Type B pancreatic cell (in vitro differentiated cells): Measurements from ENCODE around the gene AARS1. TPM values are rescaled to one million over a fixed set of nuclear protein-coding genes. Genes with fewer than 3 reads are reported as not detected.
"Not testable (repeated sequence)": the region's sequence is repeated elsewhere in the genome, so short reads cannot be mapped to it uniquely, and the experiment has no call there.

Experiments used
- DNase-seq: peaks from one replicate; pipeline ENCODE4 v3.0.0; 2021; ENCODE audit warnings: mixed read lengths; ENCODE audit not compliant: unreplicated experiment; ENCODE audit errors: extremely low spot score
- H3K27ac Mint-ChIP-seq: 2 replicates; pipeline ENCODE4 v1.8.0; 2021; ENCODE audit warnings: mild to moderate bottlenecking, mixed read lengths
- H3K27me3 Mint-ChIP-seq: 2 replicates; pipeline ENCODE4 v1.8.0; 2021; ENCODE audit warnings: mixed read lengths
- H3K36me3 Mint-ChIP-seq: 2 replicates; pipeline ENCODE4 v1.8.0; 2021; ENCODE audit warnings: mixed read lengths
- H3K4me1 Mint-ChIP-seq: one replicate; pipeline ENCODE4 v1.8.0; 2021; ENCODE audit warnings: mixed read lengths; ENCODE audit not compliant: unreplicated experiment
- H3K4me3 Mint-ChIP-seq: 2 replicates; pipeline ENCODE4 v1.8.0; 2021; ENCODE audit warnings: mild to moderate bottlenecking, mixed read lengths
- H3K9me3 Mint-ChIP-seq: 2 replicates; pipeline ENCODE4 v1.8.0; 2021; ENCODE audit warnings: mixed read lengths
- long read RNA-seq: library from polyadenylated mRNA; unstranded; transcript quantifications from one replicate; pipeline ENCODE4 v2.0.0, GENCODE V29; 2020
- total RNA-seq: library from RNA; stranded (reverse); gene quantifications from 2 replicates; pipeline ENCODE4 v1.2.1, GENCODE V29; 2021; ENCODE audit warnings: low replicate concordance
- TF ChIP-seq, protein P1 (sequence below): fragments of 200-600 bp; sonication (generic); conservative IDR thresholded peaks from 2 replicates; pipeline ENCODE4 v1.5.0; 2021; ENCODE audit warnings: antibody characterized with exemption, mild to moderate bottlenecking

The AARS1 gene
- total RNA-seq, result 112 and 123 TPM in 2 replicates
- long read RNA-seq, transcript AARS-201 (21 exons, 3,477 nt), result major isoform, 345 of 474 reads
- long read RNA-seq, partial matches to known transcripts, result 91 of 474 reads
- long read RNA-seq, other reads (novel, unspliced or antisense), result 38 of 474 reads

DNA sequence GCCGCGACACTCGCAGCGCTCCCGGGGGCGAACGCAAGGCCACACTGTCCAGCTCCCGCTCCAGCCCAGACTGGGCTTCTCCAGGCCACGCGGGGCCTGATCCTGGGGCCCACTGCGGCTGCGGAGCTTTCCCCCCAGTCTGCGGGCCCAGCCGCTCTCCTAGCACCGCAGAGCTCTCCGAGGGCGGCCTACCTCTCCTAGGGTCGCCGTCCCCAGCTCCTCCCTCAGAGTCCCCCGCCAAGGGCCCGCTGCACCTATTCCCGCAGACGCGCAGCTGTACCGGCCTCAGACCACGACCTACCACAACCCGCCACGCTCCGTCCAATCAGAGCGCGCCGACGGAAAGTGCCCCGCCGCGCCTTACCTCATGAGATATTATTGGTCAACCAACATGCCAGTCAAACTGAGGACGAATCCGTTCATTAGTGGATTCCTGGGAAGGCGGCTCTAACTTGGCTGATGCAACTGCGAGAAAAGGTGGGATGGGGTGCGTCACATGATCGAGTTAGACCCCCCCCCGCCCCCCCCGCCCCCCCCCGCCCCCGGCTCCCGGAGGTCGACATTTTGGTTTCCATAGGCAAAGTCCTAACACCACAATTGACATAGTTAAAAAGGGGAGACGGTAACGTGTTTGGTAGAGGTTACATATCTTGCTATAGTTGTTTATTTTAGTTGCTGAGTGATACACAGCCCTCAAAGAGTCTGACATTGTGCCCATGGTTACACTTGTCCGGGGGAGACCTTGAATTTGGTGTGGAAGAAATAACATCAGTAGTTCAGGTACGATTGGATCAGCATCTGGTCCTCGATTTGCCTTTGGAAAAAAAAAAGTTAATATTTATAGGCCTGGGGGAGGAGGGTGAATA lies at the start of gene AARS1:
TSS of gene AARS1 (minus strand) at position 278 of the 866 bp plus-strand sequence. CDS start 6,743 bp downstream, outside the sequence.
- peak; percentile 97 for DNase-seq
- H3K27me3 Mint-ChIP-seq, result no peaks in the 10 kb centered on the region
- peaks cover 12% of the 10 kb centered on the region for H3K4me1 Mint-ChIP-seq
- TF ChIP-seq, protein P1, sequence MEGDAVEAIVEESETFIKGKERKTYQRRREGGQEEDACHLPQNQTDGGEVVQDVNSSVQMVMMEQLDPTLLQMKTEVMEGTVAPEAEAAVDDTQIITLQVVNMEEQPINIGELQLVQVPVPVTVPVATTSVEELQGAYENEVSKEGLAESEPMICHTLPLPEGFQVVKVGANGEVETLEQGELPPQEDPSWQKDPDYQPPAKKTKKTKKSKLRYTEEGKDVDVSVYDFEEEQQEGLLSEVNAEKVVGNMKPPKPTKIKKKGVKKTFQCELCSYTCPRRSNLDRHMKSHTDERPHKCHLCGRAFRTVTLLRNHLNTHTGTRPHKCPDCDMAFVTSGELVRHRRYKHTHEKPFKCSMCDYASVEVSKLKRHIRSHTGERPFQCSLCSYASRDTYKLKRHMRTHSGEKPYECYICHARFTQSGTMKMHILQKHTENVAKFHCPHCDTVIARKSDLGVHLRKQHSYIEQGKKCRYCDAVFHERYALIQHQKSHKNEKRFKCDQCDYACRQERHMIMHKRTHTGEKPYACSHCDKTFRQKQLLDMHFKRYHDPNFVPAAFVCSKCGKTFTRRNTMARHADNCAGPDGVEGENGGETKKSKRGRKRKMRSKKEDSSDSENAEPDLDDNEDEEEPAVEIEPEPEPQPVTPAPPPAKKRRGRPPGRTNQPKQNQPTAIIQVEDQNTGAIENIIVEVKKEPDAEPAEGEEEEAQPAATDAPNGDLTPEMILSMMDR, result no peak
- peak within 1 kb of the TSS; percentile 100 for H3K4me3 Mint-ChIP-seq
- H3K27ac Mint-ChIP-seq, result peak within 1 kb of the TSS; percentile 100
- no peaks in the 10 kb centered on the region for H3K9me3 Mint-ChIP-seq
- peaks cover 4% of the 10 kb centered on the region for H3K36me3 Mint-ChIP-seq

DNA sequence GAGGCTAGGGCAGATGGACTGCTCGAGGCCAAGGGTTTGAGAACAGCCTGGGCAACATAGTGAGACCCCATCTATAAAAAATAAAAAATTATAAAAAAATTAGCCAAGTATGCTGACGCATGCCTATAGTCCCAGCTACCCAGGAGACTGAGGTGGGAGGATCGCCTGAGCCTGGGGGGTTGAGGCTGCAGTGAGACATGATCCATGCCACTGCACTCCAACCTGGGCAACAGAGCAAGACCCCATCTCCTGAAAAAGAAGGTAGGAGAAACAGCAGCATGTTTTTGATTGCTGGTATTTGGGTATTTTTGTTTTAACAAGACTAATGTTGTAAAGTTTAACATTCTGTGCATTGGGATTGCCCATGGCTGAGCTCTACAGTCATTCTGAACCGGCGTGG lies 48.5 kb upstream of the AARS1 start:
- Mint-ChIP-seq H3K27me3 (no peaks in the 10 kb centered on the region), H3K4me1 (no peaks in the 10 kb centered on the region), H3K27ac (no peak overlapping the region), H3K4me3 (no peak overlapping the region), H3K9me3 (no peaks in the 10 kb centered on the region), H3K36me3 (peaks cover 8% of the 10 kb centered on the region)
- TF ChIP-seq, protein P1, result no peak
- DNase-seq, result no peak

DNA sequence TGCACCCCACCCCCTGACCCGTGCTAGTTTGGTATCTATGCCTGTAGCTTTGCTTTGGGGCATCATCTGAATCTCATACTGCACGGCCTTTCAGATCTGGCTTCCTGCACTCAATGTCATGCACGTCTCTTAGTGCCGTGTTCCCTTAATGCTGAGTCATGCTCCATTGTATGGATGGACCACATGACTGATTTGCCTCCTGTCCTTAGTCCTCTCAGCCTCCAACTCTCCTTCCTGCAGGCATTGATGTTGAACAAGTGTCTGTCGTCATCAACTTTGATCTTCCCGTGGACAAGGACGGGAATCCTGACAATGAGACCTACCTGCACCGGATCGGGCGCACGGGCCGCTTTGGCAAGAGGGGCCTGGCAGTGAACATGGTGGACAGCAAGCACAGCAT lies 43.4 kb upstream of the AARS1 start:
- DNase-seq, H3K27me3 Mint-ChIP-seq, H3K9me3 Mint-ChIP-seq, H3K36me3 Mint-ChIP-seq, H3K4me1 Mint-ChIP-seq, H3K4me3 Mint-ChIP-seq: not testable (repeated sequence)
- H3K27ac Mint-ChIP-seq, result peak overlapping the region; percentile 48

DNA sequence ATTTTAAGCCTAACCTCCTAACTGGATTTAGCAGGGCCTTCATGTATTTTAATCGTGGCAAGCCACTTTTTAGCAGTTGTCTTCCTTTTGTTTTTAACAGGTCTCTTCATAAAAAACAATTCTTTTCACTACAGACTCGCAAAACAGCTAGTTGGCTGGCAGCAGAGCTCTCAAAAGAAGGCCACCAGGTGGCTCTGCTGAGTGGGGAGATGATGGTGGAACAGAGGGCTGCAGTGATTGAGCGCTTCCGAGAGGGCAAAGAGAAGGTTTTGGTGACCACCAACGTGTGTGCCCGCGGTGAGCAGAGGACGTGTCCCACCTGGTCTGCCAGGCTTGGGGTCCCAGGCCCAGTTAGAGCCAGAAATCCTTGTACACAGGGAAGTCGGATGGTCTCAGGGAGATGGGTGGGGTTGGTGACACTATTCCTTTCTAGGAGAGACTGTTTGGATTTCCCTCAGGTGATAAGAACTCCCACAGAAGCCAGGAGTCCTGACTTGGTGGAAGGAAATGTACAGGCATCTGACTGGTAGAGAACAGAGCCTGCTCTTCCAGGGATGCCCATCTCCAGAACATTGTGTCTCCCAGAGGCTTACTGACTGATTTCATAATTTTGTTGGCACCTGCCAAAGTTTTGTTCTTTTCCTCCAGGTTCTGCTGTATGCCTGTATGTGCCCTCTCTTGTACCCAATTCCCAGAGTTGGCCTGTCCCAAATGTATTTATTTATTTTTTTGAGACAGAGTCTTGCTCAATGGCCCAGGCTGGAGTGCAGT lies 42.5 kb upstream of the AARS1 start:
- TF ChIP-seq, protein P1, result peak; percentile 66
- Mint-ChIP-seq H3K4me1 (no peaks in the 10 kb centered on the region), H3K27me3 (no peaks in the 10 kb centered on the region), H3K4me3 (no peak overlapping the region), H3K36me3 (peaks cover 8% of the 10 kb centered on the region), H3K9me3 (no peaks in the 10 kb centered on the region), H3K27ac (no peak overlapping the region)
- no peak for DNase-seq

DNA sequence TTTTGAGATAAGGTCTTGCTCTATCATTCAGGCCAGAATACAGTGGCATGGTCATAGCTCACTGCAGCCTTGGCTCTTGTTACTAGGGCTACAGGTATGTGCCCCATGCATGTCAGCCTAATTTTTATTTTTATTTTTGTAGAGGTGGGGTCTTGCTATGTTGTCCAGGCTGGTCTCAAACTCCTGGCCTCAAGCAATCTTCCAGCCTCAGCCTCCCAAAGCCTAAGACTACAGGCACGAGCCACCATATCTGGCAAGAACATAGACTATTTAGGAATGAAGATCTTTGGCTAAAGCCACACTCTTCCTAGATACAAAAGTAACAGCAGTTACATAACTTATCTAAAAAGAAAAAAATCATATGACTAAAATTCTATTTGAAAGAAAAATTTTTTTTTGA lies 41.8 kb upstream of the AARS1 start:
- no peak overlapping the region for H3K4me3 Mint-ChIP-seq
- no peaks in the 10 kb centered on the region for H3K27me3 Mint-ChIP-seq
- DNase-seq, result no peak
- no peaks in the 10 kb centered on the region for H3K9me3 Mint-ChIP-seq
- H3K4me1 Mint-ChIP-seq, result no peaks in the 10 kb centered on the region
- no peak overlapping the region for H3K27ac Mint-ChIP-seq
- TF ChIP-seq, protein P1, result no peak
- peaks cover 8% of the 10 kb centered on the region for H3K36me3 Mint-ChIP-seq
